Tibial nerve (tissue), 4 donors: Measurements from ENCODE around the gene SLC13A2. TPM values are rescaled to one million over a fixed set of nuclear protein-coding genes. Genes with fewer than 3 reads are reported as not detected.
"Not testable (repeated sequence)": the region's sequence is repeated elsewhere in the genome, so short reads cannot be mapped to it uniquely, and the experiment has no call there.

Source experiments
- DNase-seq, 2 donors: peaks; one replicate each; pipeline ENCODE4 v3.0.0-alpha.2; 2019; ENCODE audit warnings: low spot score in 2 of 2
- H3K27ac ChIP-seq, 4 donors: fragments of 200-600 bp; sonication (generic) in 3 of 4; one replicate each; pipeline ENCODE4 v1.5.1; 2017 to 2019; ENCODE audit warnings: mild to moderate bottlenecking in 1 of 4
- H3K27me3 ChIP-seq, 2 donors: fragments of 200-600 bp; sonication (generic) in 1 of 2; one replicate each; pipeline versions ENCODE4 v1.5.1 to v1.6.0; 2017 to 2019
- H3K36me3 ChIP-seq, 3 donors: fragments of 200-600 bp; sonication (generic); one replicate each; pipeline ENCODE4 v1.5.1; 2018 to 2019
- H3K4me1 ChIP-seq, 4 donors: fragments of 200-600 bp; sonication (generic) in 3 of 4; one replicate each; pipeline ENCODE4 v1.5.1; 2017 to 2019
- H3K4me3 ChIP-seq, 4 donors: fragments of 200-600 bp; sonication (generic) in 3 of 4; one replicate each; pipeline ENCODE4 v1.5.1; 2017 to 2019; ENCODE audit warnings: mild to moderate bottlenecking in 1 of 4, moderate library complexity in 1 of 4
- H3K9me3 ChIP-seq, 4 donors: fragments of 200-600 bp; sonication (generic) in 3 of 4; one replicate each; pipeline ENCODE4 v1.5.1; 2017 to 2019
- EP300 ChIP-seq, 2 donors: sonication (generic); formaldehyde crosslinking; IDR thresholded peaks; one replicate each; pipeline ENCODE4 v1.6.1; 2017; ENCODE audit warnings: antibody characterized with exemption in 2 of 2, mild to moderate bottlenecking in 1 of 2
- POLR2A ChIP-seq, 2 donors: fragments of 450-650 bp; IDR thresholded peaks; one replicate each; pipeline ENCODE4 v1.6.1; 2017; ENCODE audit warnings: antibody characterized with exemption in 2 of 2, mild to moderate bottlenecking in 2 of 2, moderate library complexity in 2 of 2
- WGBS, 2 donors: methylation state at CpG; one replicate each; pipeline ENCODE4 v1.1.5; 2018; 5-methylcytosine and 5-hydroxymethylcytosine counted together
- total RNA-seq, 4 donors: library from RNA; depleted of rRNA; stranded (reverse); fragments of >200 nt; gene quantifications; one replicate each; pipeline ENCODE4 v1.1.0, GENCODE V29; 2016
- TF ChIP-seq, protein P1 (sequence below), 5 experiments: fragments of 200-600 bp in 3 of 5; fragments of 450-650 bp in 2 of 5; sonication (generic) in 3 of 5; IDR thresholded peaks; one replicate each; pipeline ENCODE4 v1.5.1; 2016 to 2019; ENCODE audit warnings: antibody characterized with exemption in 5 of 5, mild to moderate bottlenecking in 3 of 5, moderate library complexity in 2 of 5

The SLC13A2 gene, protein sequence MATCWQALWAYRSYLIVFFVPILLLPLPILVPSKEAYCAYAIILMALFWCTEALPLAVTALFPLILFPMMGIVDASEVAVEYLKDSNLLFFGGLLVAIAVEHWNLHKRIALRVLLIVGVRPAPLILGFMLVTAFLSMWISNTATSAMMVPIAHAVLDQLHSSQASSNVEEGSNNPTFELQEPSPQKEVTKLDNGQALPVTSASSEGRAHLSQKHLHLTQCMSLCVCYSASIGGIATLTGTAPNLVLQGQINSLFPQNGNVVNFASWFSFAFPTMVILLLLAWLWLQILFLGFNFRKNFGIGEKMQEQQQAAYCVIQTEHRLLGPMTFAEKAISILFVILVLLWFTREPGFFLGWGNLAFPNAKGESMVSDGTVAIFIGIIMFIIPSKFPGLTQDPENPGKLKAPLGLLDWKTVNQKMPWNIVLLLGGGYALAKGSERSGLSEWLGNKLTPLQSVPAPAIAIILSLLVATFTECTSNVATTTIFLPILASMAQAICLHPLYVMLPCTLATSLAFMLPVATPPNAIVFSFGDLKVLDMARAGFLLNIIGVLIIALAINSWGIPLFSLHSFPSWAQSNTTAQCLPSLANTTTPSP
- total RNA-seq = not detected

DNA sequence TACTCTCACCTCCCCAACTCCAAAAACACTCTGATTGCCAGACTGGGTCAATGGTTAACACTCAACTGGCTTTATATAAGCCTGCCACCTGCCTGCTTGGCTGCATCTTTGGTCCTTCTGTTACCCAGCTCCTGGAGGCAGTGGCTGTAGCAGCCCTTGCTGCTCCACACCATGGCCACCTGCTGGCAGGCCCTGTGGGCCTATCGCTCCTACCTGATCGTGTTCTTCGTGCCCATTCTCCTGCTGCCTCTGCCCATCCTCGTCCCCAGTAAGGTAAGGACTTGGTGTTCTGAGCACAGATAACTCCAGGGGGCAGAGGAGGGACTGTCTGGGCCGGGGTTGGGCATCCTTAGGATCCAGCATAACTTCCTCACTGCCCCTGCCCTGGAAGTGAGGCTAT, at the start of gene SLC13A2:
SLC13A2 (plus strand) TSS at position 103 of the 400 bp plus-strand sequence; CDS start at position 172, 69 bp downstream.
- no peak within 1 kb of the TSS for H3K4me3 ChIP-seq
- peak within 1 kb of the TSS in 1 of 4 donors; percentile 40 for H3K27ac ChIP-seq
- no peaks in the 10 kb centered on the region for H3K36me3 ChIP-seq
- TF ChIP-seq POLR2A (IDR thresholded peaks at IDR 0.05) (no peak), EP300 (IDR thresholded peaks at IDR 0.05) (no peak)
- TF ChIP-seq, protein P1, sequence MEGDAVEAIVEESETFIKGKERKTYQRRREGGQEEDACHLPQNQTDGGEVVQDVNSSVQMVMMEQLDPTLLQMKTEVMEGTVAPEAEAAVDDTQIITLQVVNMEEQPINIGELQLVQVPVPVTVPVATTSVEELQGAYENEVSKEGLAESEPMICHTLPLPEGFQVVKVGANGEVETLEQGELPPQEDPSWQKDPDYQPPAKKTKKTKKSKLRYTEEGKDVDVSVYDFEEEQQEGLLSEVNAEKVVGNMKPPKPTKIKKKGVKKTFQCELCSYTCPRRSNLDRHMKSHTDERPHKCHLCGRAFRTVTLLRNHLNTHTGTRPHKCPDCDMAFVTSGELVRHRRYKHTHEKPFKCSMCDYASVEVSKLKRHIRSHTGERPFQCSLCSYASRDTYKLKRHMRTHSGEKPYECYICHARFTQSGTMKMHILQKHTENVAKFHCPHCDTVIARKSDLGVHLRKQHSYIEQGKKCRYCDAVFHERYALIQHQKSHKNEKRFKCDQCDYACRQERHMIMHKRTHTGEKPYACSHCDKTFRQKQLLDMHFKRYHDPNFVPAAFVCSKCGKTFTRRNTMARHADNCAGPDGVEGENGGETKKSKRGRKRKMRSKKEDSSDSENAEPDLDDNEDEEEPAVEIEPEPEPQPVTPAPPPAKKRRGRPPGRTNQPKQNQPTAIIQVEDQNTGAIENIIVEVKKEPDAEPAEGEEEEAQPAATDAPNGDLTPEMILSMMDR (IDR thresholded peaks at IDR 0.05) = peak in 1 of 5 experiments; percentile 6
- no peaks in the 10 kb centered on the region for H3K27me3 ChIP-seq
- 73 to 81% methylated on average over 5 of the region's 5 CpGs for WGBS, 2 donors
- H3K4me1 ChIP-seq = no peaks in the 10 kb centered on the region
- no peak for DNase-seq
- no peaks in the 10 kb centered on the region for H3K9me3 ChIP-seq

DNA sequence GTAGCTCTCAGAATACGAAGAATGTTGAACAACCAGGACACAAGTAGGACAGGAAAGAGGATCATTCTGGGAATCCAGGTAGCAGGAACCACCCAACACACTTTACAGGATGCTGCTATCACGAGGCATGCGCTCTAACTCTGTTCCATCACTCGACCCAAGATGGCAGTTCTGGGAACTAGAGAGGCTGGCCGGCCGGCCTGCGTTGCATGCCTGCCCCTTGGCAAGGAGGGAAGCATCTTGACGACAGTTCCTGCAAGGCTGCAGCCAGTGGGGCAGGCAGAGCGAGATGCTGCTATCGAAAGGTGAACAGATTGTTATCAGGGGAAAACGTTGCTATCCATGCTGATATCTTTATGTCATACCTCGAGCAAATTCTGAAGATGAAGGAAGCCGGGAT, 48.2 kb upstream of the SLC13A2 start:
- no peaks in the 10 kb centered on the region for H3K27me3 ChIP-seq
- 83% methylated on average over 13 of the region's 13 CpGs for WGBS, 2 donors

DNA sequence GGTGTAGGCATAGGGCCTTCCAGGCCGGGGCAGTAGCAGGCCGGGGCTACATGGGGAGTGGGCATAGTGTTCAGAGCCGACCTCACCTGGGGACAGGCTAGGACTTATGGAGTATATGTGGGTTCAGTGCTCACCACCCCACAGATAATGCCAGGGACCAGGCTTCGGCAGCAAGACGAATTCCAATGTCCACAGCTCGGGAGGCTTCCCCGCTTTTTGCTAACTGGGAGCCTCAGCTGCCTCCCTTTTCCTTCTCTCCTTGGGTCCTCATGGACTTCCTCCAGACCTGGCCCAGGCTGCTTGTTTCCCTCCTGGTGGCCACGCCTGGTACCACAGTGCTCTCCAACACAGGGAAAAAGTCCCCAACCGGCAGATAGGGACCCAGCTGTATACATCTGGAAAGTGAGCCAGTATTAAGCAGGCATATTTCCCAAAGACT, 47.3 kb upstream of the SLC13A2 start:
- Histone ChIP-seq H3K27ac (no peak overlapping the region), H3K9me3 (no peaks in the 10 kb centered on the region), H3K4me3 (no peak overlapping the region), H3K27me3 (no peaks in the 10 kb centered on the region), H3K4me1 (no peaks in the 10 kb centered on the region), H3K36me3 (no peaks in the 10 kb centered on the region)
- DNase-seq = no peak
- TF ChIP-seq EP300 (IDR thresholded peaks at IDR 0.05) (no peak), POLR2A (IDR thresholded peaks at IDR 0.05) (no peak)
- TF ChIP-seq, protein P1 (IDR thresholded peaks at IDR 0.05) = no peak
- WGBS, 2 donors = 65 to 74% methylated on average over 9 of the region's 9 CpGs

More for the DNA sequence above, 48.2 kb upstream of the SLC13A2 start:
- DNase-seq = no peak
- Histone ChIP-seq H3K27ac (no peak overlapping the region), H3K36me3 (no peaks in the 10 kb centered on the region), H3K9me3 (no peaks in the 10 kb centered on the region), H3K4me1 (no peaks in the 10 kb centered on the region), H3K4me3 (no peak overlapping the region)
- TF ChIP-seq EP300 (IDR thresholded peaks at IDR 0.05) = no peak
- TF ChIP-seq, protein P1 (IDR thresholded peaks at IDR 0.05) = no peak
- no peak for TF ChIP-seq POLR2A (IDR thresholded peaks at IDR 0.05)

DNA sequence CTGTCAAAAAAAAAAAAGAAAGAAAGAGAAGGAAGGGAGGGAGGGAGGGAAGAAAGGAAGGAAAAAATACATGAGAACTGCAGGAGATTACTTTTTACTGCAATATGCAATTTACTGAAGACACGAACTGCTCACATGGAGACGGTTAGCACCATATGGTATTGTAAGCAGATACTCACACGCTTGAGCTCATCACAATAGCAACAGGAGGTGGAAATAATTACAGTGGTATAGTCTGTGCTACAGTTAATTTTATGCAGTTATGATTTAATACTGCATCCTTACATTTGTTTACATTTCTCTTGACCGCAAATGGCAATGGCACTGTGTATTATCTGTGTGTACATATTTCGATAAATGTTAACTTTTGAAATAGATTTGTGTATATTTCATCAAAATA, 46.1 kb upstream of the SLC13A2 start:
- Histone ChIP-seq H3K27me3 (no peaks in the 10 kb centered on the region), H3K27ac (no peak overlapping the region), H3K4me1 (no peaks in the 10 kb centered on the region), H3K9me3 (no peaks in the 10 kb centered on the region), H3K4me3 (no peak overlapping the region), H3K36me3 (no peaks in the 10 kb centered on the region)
- WGBS, 2 donors = 72 to 84% methylated on average over 5 of the region's 5 CpGs
- TF ChIP-seq, protein P1 (IDR thresholded peaks at IDR 0.05) = no peak
- TF ChIP-seq POLR2A (IDR thresholded peaks at IDR 0.05) (no peak), EP300 (IDR thresholded peaks at IDR 0.05) (no peak)
- no peak for DNase-seq

DNA sequence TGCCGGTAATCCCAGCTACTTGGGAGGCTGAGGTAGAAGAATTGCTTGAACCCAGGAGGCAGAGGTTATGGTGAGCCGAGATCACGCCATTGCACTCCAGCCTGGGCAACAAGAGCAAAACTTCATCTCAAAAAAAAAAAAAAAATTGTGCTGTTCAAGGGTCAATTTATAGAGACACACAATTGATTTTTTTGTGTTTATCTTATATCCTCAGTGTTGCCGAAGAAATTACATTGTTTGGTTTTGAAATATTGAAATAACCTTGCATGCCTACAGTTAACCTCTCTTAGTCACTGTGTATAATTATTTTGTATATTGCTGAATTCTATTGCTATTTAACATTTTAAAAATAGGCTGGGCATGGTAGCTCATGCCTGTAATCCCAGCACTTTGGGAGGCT, 45.5 kb upstream of the SLC13A2 start:
- not testable (repeated sequence) for H3K4me1 ChIP-seq, H3K36me3 ChIP-seq, H3K27me3 ChIP-seq, H3K9me3 ChIP-seq, H3K4me3 ChIP-seq, DNase-seq, H3K27ac ChIP-seq
- 72 to 80% methylated on average over 4 of the region's 4 CpGs for WGBS, 2 donors
